Thymus (tissue), 11 donors: ENCODE data around the gene ZNF808. TPM values are rescaled to one million over a fixed set of nuclear protein-coding genes. Genes with fewer than 3 reads are reported as not detected.
"Not testable (repeated sequence)": the region's sequence is repeated elsewhere in the genome, so short reads cannot be mapped to it uniquely, and the experiment has no call there.

Experiments used
- DNase-seq, 9 donors: peaks; one replicate each; pipeline ENCODE4 v3.0.0-alpha.2; 2013; ENCODE audit warnings: low spot score in 9 of 9, low read depth in 6 of 9, missing footprints in 1 of 9
- H3K27ac ChIP-seq, 2 donors: one replicate each; pipeline ENCODE4 v1.5.1; 2013; ENCODE audit warnings: control low read depth in 1 of 2, low read depth in 1 of 2, low read length in 1 of 2, mild to moderate bottlenecking in 1 of 2, moderate library complexity in 1 of 2
- H3K27me3 ChIP-seq, 2 donors: one replicate each; pipeline ENCODE4 v1.5.1; 2013; ENCODE audit warnings: low read length in 1 of 2; ENCODE audit not compliant: control insufficient read depth in 2 of 2, insufficient read depth in 1 of 2
- H3K36me3 ChIP-seq, 2 donors: one replicate each; pipeline ENCODE4 v1.5.1; 2013; ENCODE audit warnings: low read length in 1 of 2, mild to moderate bottlenecking in 1 of 2, moderate library complexity in 1 of 2; ENCODE audit not compliant: control insufficient read depth in 2 of 2, insufficient read depth in 2 of 2
- H3K4me1 ChIP-seq, 2 donors: one replicate each; pipeline ENCODE4 v1.5.1; 2013; ENCODE audit warnings: low read length in 2 of 2; ENCODE audit not compliant: control insufficient read depth in 2 of 2, insufficient read depth in 2 of 2
- H3K4me3 ChIP-seq, 2 donors: one replicate each; pipeline ENCODE4 v1.5.1; 2013; ENCODE audit warnings: low read length in 2 of 2, control low read depth in 1 of 2, mild to moderate bottlenecking in 1 of 2
- H3K9me3 ChIP-seq, 2 donors: one replicate each; pipeline ENCODE4 v1.5.1; 2013; ENCODE audit warnings: low read length in 1 of 2, mild to moderate bottlenecking in 1 of 2; ENCODE audit not compliant: control insufficient read depth in 2 of 2, insufficient read depth in 1 of 2
- WGBS: extraction: QIAGEN DNeasy Blood & Tissue Kit; methylation state at CpG from one replicate; pipeline ENCODE4 v1.1.7; 2013; 5-methylcytosine and 5-hydroxymethylcytosine counted together
- polyA plus RNA-seq: library from polyadenylated mRNA; stranded (reverse); fragments of 200-250 nt; gene quantifications from one replicate; pipeline ENCODE4 v1.2.3, GENCODE V29; 2013
- total RNA-seq: library from RNA; stranded (reverse); fragments of 120-200 nt; gene quantifications from one replicate; pipeline ENCODE4 v1.2.4, GENCODE V29; 2013
- donor health status: healthy.

The ZNF808 gene
- total and polyA plus RNA-seq, 2 donors = 7.7 to 12.1 TPM

GRCh38 chr19:52542984-52543664 is 15.7 kb downstream of the ZNF808 start:
- Histone ChIP-seq H3K9me3 (peaks cover 4 to 6% of the 10 kb centered on the region in 2 donors), H3K4me3 (no peak overlapping the region), H3K36me3 (peaks cover 18 to 51% of the 10 kb centered on the region in 2 donors), H3K27me3 (no peaks in the 10 kb centered on the region), H3K27ac (no peak overlapping the region), H3K4me1 (no peaks in the 10 kb centered on the region)
- WGBS = 90% methylated on average over 8 of the region's 8 CpGs
- no peak for DNase-seq

- no peak for DNase-seq
- H3K36me3 ChIP-seq = peaks cover 35 to 70% of the 10 kb centered on the region in 2 donors
- no peaks in the 10 kb centered on the region for H3K27me3 ChIP-seq
- H3K4me3 ChIP-seq = no peak overlapping the region
- peaks cover 19 to 38% of the 10 kb centered on the region in 2 donors for H3K9me3 ChIP-seq
- no peaks in the 10 kb centered on the region for H3K4me1 ChIP-seq
- no peak overlapping the region for H3K27ac ChIP-seq
- 99% methylated on average over 15 of the region's 15 CpGs for WGBS
Measured at GRCh38 chr19:52554216-52554971, 26.9 kb downstream of the ZNF808 start.

GRCh38 chr19:52557231-52557995 is 29.9 kb downstream of the ZNF808 start:
- Histone ChIP-seq H3K36me3 (peaks cover 30 to 64% of the 10 kb centered on the region in 2 donors), H3K4me1 (no peaks in the 10 kb centered on the region), H3K27ac (no peak overlapping the region), H3K4me3 (no peak overlapping the region), H3K27me3 (no peaks in the 10 kb centered on the region), H3K9me3 (peaks cover 21 to 34% of the 10 kb centered on the region in 2 donors)
- no peak for DNase-seq
- 99% methylated on average over 16 of the region's 16 CpGs for WGBS

- H3K27me3 ChIP-seq, H3K4me1 ChIP-seq, DNase-seq, H3K4me3 ChIP-seq, H3K27ac ChIP-seq: not testable (repeated sequence)
- H3K9me3 ChIP-seq = peaks cover 20 to 41% of the 10 kb centered on the region in 2 donors
- peaks cover 21 to 61% of the 10 kb centered on the region in 2 donors for H3K36me3 ChIP-seq
- WGBS = 92% methylated on average over 5 of the region's 5 CpGs
Measured at GRCh38 chr19:52558732-52559445, 31.4 kb downstream of the ZNF808 start.

- not testable (repeated sequence) for H3K27ac ChIP-seq, DNase-seq, H3K4me1 ChIP-seq, H3K4me3 ChIP-seq, H3K27me3 ChIP-seq
- Histone ChIP-seq H3K9me3 (peaks cover 15 to 42% of the 10 kb centered on the region in 2 donors), H3K36me3 (peaks cover 8 to 45% of the 10 kb centered on the region in 2 donors)
- WGBS = 98% methylated on average over 8 of the region's 8 CpGs
Measured at GRCh38 chr19:52561611-52562010, 34.1 kb downstream of the ZNF808 start.

- Histone ChIP-seq H3K4me1 (peaks cover 1 to 5% of the 10 kb centered on the region in 2 donors), H3K27ac (no peak overlapping the region), H3K9me3 (peaks cover 9 to 32% of the 10 kb centered on the region in 2 donors), H3K4me3 (no peak overlapping the region), H3K36me3 (peaks cover 0 to 24% of the 10 kb centered on the region in 2 donors), H3K27me3 (no peaks in the 10 kb centered on the region)
- 88% methylated on average over 6 of the region's 6 CpGs for WGBS
- DNase-seq = no peak
Measured at GRCh38 chr19:52566121-52566520, 38.7 kb downstream of the ZNF808 start.

- H3K36me3 ChIP-seq = peaks cover 0 to 19% of the 10 kb centered on the region in 2 donors
- H3K27me3 ChIP-seq = no peaks in the 10 kb centered on the region
- H3K9me3 ChIP-seq = peaks cover 9 to 29% of the 10 kb centered on the region in 2 donors
- H3K4me3 ChIP-seq = no peak overlapping the region
- peaks cover 3 to 6% of the 10 kb centered on the region in 2 donors for H3K4me1 ChIP-seq
- WGBS = 97% methylated on average over 2 of the region's 2 CpGs
- no peak for DNase-seq
- H3K27ac ChIP-seq = no peak overlapping the region
Measured at GRCh38 chr19:52566588-52566987, 39.1 kb downstream of the ZNF808 start.

GRCh38 chr19:52567921-52568320 is 40.5 kb downstream of the ZNF808 start:
- no peak for DNase-seq
- H3K4me3 ChIP-seq = no peak overlapping the region
- no peak overlapping the region for H3K27ac ChIP-seq
- H3K36me3 ChIP-seq = peaks cover 6 to 22% of the 10 kb centered on the region in 2 donors
- peaks cover 3 to 6% of the 10 kb centered on the region in 2 donors for H3K4me1 ChIP-seq
- H3K27me3 ChIP-seq = no peaks in the 10 kb centered on the region
- peaks cover 5 to 27% of the 10 kb centered on the region in 2 donors for H3K9me3 ChIP-seq
- WGBS = 99% methylated on average over 14 of the region's 14 CpGs
